Parathyroid adenoma (tissue), 2 donors: ENCODE data around the gene SNRPA1.

Experiments used
- H2AFZ ChIP-seq: fragments of 300-600 bp; sonication (generic); one replicate; pipeline ENCODE4 v1.7.0; 2017; ENCODE audit warnings: antibody characterized with exemption, mild to moderate bottlenecking
- H3K27ac ChIP-seq: fragments of 300-600 bp; sonication (generic); one replicate; pipeline ENCODE4 v1.7.0; 2017
- H3K27me3 ChIP-seq: fragments of 300-600 bp; sonication (generic); one replicate; pipeline ENCODE4 v1.7.0; 2017; ENCODE audit warnings: low read length; ENCODE audit not compliant: control insufficient read depth, insufficient read depth
- H3K36me3 ChIP-seq: fragments of 300-600 bp; sonication (generic); one replicate; pipeline ENCODE4 v1.7.0; 2017; ENCODE audit warnings: low read length; ENCODE audit not compliant: control insufficient read depth, insufficient read depth
- H3K4me1 ChIP-seq: fragments of 300-600 bp; sonication (generic); one replicate; pipeline ENCODE4 v1.7.0; 2017; ENCODE audit warnings: control low read depth
- H3K4me2 ChIP-seq: fragments of 300-600 bp; sonication (generic); one replicate; pipeline ENCODE4 v1.7.0; 2017; ENCODE audit warnings: low read length
- H3K4me3 ChIP-seq: fragments of 300-600 bp; sonication (generic); one replicate; pipeline ENCODE4 v1.7.0; 2017; ENCODE audit warnings: low read depth, low read length
- H3K79me2 ChIP-seq: fragments of 300-600 bp; sonication (generic); one replicate; pipeline ENCODE4 v1.7.0; 2017; ENCODE audit warnings: control low read depth
- H3K9ac ChIP-seq: fragments of 300-600 bp; sonication (generic); one replicate; pipeline ENCODE4 v1.7.0; 2017; ENCODE audit warnings: mild to moderate bottlenecking
- H3K9me3 ChIP-seq: fragments of 300-600 bp; sonication (generic); one replicate; pipeline ENCODE4 v1.7.0; 2017; ENCODE audit warnings: low read length; ENCODE audit not compliant: control insufficient read depth
- TF ChIP-seq, protein P1 (sequence below): fragments of 300-600 bp; sonication (generic); IDR thresholded peaks from one replicate; pipeline ENCODE4 v1.7.0; 2017; ENCODE audit warnings: antibody characterized with exemption, mild to moderate bottlenecking
- donor health status: primary hyperparathyroidism.

Gene SNRPA1

DNA sequence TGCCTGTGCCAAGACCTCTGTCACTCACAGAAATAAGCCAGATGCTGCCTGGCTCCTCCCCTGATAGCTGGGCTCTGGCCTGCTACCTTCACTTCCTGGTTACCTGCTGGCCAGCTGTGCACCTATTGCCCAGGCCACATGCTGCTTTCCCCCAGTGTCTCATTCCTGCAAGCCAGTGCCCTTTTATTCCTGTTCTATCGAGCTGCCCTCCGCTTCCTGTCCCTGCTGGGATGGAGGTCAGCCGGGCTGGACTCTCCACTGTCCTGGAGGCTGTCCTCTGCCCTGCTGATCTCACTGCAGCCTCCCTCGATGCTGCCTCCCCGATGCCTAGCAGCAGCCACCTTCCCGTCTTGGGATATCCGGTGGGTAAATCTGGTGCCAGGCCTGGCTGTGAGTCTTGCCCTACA is 37.0 kb upstream of the SNRPA1 start:
- H3K4me1 ChIP-seq = no peaks in the 10 kb centered on the region
- H3K79me2 ChIP-seq = no peaks in the 10 kb centered on the region
- no peak overlapping the region for H3K27ac ChIP-seq
- H3K9ac ChIP-seq = no peak overlapping the region
- H3K9me3 ChIP-seq = no peaks in the 10 kb centered on the region
- no peaks in the 10 kb centered on the region for H3K27me3 ChIP-seq
- H3K36me3 ChIP-seq = no peaks in the 10 kb centered on the region
- H3K4me3 ChIP-seq = no peak overlapping the region
- no peak overlapping the region for H2AFZ ChIP-seq
- no peak overlapping the region for H3K4me2 ChIP-seq
- TF ChIP-seq, protein P1, sequence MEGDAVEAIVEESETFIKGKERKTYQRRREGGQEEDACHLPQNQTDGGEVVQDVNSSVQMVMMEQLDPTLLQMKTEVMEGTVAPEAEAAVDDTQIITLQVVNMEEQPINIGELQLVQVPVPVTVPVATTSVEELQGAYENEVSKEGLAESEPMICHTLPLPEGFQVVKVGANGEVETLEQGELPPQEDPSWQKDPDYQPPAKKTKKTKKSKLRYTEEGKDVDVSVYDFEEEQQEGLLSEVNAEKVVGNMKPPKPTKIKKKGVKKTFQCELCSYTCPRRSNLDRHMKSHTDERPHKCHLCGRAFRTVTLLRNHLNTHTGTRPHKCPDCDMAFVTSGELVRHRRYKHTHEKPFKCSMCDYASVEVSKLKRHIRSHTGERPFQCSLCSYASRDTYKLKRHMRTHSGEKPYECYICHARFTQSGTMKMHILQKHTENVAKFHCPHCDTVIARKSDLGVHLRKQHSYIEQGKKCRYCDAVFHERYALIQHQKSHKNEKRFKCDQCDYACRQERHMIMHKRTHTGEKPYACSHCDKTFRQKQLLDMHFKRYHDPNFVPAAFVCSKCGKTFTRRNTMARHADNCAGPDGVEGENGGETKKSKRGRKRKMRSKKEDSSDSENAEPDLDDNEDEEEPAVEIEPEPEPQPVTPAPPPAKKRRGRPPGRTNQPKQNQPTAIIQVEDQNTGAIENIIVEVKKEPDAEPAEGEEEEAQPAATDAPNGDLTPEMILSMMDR = no peak

DNA sequence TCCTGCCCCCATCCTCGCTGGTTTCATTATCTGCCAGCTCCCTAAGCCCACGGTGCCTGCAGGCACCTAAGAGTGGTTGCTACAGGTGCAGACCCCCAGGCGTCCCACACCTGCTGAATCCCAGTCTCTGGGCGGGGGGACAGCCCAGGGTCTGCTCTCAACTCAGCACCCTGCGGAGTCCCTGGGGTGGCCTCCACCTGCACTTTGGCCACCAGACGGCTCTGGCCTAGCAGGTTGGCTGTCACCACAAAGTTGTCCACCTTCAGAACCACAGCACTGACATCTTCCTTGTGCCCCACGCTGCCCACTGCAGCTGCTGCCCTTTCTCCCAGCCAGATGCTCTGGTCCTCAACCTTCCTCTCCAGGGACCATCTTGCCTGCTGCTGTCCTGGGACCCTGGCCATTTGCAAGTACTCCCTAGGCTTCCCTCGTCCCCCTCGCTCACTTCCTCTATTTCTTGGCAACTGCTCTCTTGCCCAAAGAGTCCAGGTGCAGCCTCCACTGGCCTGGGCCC is 34.9 kb upstream of the SNRPA1 start:
- H3K79me2 ChIP-seq = no peaks in the 10 kb centered on the region

DNA sequence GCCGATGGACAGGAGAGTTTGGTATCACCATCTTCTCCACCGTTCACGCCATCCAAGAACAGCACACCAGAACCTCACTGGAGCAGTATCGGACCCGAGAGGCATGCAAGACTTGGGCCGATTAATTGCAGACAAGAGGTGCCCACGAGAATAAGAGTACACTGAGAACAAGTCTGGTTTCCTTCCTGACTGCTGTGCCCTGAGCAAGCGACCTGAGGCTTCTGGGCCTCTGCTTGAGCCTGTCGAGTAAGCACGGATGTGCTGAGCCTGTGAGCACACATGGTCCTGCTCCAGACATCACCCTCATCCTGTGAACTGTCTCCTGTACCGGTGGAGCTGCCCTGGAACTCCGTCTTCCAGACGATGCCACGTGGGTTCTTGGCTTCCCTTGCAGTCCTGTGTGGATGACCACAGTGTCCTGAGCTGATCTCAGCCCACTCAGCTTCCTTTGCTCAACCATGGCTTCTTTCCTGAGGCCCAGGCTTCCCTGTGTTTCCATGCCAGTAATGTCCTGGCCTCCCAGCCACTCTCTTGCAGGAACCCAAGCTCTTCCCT is 34.3 kb upstream of the SNRPA1 start:
- no peaks in the 10 kb centered on the region for H3K27me3 ChIP-seq
- no peak overlapping the region for H3K4me2 ChIP-seq
- no peak overlapping the region for H3K27ac ChIP-seq
- H3K9me3 ChIP-seq = no peaks in the 10 kb centered on the region
- no peaks in the 10 kb centered on the region for H3K4me1 ChIP-seq
- H2AFZ ChIP-seq = no peak overlapping the region
- H3K36me3 ChIP-seq = no peaks in the 10 kb centered on the region
- H3K9ac ChIP-seq = no peak overlapping the region
- TF ChIP-seq, protein P1 = no peak
- H3K4me3 ChIP-seq = no peak overlapping the region
- H3K79me2 ChIP-seq = no peaks in the 10 kb centered on the region

More for the DNA sequence above, 34.9 kb upstream of the SNRPA1 start:
- TF ChIP-seq, protein P1 = no peak
- Histone ChIP-seq H3K27ac (no peak overlapping the region), H3K9ac (no peak overlapping the region), H3K27me3 (no peaks in the 10 kb centered on the region), H3K4me3 (no peak overlapping the region), H3K9me3 (no peaks in the 10 kb centered on the region), H3K36me3 (no peaks in the 10 kb centered on the region), H2AFZ (no peak overlapping the region), H3K4me2 (no peak overlapping the region), H3K4me1 (no peaks in the 10 kb centered on the region)

DNA sequence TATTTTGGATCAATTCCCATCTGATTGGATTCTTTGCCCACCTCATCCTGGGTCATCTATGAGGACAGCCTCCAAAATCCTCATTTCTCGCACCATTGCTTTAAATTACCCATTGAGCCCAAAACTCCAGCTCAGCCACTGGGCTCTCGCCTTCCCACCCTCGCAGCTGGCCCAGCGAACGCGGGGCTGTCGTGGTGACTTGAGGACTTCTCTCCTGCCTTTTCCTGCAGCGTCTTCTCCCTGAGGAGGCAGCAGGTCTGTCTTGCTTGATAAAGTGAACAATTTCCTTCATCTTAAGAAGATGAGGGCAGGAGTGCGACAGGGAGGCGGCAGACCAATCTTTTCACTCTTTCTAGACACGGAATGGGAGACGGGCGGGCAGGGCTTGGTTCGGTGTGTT is 33.0 kb upstream of the SNRPA1 start:
- H3K9me3 ChIP-seq = no peaks in the 10 kb centered on the region
- H3K4me2 ChIP-seq = no peak overlapping the region
- H3K79me2 ChIP-seq = no peaks in the 10 kb centered on the region
- H3K27ac ChIP-seq = no peak overlapping the region
- no peak overlapping the region for H2AFZ ChIP-seq
- H3K4me3 ChIP-seq = no peak overlapping the region
- no peaks in the 10 kb centered on the region for H3K4me1 ChIP-seq
- TF ChIP-seq, protein P1 = no peak
- H3K27me3 ChIP-seq = no peaks in the 10 kb centered on the region
- no peak overlapping the region for H3K9ac ChIP-seq
- no peaks in the 10 kb centered on the region for H3K36me3 ChIP-seq

DNA sequence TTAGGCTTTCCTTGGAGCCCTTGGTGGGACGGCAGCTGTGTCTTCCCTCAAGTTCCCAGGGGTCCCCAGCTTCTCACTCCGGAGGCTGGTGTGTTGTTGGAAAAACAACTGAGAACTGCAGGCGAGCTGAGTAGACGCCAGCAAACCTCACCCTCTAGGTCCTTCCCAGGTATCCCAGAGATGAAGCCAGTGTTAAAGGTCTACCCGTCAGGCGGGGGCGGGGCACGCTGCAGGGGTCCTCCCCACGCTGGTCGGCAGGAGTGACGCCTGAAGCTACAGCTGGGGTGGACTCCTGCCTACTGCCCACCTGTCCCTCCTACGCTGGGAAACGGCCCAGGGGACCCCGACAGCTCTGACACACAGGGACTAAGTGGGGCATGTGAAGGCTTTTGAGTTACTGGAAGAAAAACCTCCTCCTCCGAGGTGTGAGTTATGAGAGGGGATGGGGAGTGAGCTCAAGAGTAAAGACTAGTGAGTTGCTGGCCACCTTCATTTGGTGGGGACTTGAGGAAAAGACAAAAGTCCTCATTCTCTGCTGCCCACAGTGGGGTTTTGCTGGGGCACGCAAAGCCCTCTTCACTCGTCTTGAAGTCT is 32.2 kb upstream of the SNRPA1 start:
- Histone ChIP-seq H3K79me2 (no peaks in the 10 kb centered on the region), H2AFZ (no peak overlapping the region), H3K4me2 (no peak overlapping the region), H3K36me3 (no peaks in the 10 kb centered on the region), H3K27ac (no peak overlapping the region), H3K4me1 (no peaks in the 10 kb centered on the region), H3K9ac (no peak overlapping the region), H3K9me3 (no peaks in the 10 kb centered on the region), H3K27me3 (no peaks in the 10 kb centered on the region), H3K4me3 (no peak overlapping the region)
- TF ChIP-seq, protein P1 = no peak
